Left lung (tissue), 14 donors: ENCODE results near the gene MTREX. TPM values are rescaled to one million over a fixed set of nuclear protein-coding genes. Genes with fewer than 3 reads are reported as not detected.
A peak's percentile ranks its signal among the peaks of the same experiment; 100 is the strongest.

ENCODE experiments used
- ATAC-seq: fragments of 200-7000 bp; cut with Tn5 transposase; one replicate; pipeline ENCODE4 v1.9.1; 2020; ENCODE audit warnings: moderate library complexity
- DNase-seq, 4 donors: peaks; one replicate each; pipeline ENCODE4 v3.0.0-alpha.2; 2013 to 2020
- H3K27ac ChIP-seq, 2 donors: fragments of 200-600 bp; sonication (generic) in 1 of 2; one replicate each; pipeline versions ENCODE4 v1.5.0 to v1.8.0; 2020 to 2021
- H3K27me3 ChIP-seq, 2 donors: fragments of 200-600 bp; sonication (generic) in 1 of 2; one replicate each; pipeline versions ENCODE4 v1.5.0 to v1.8.0; 2020 to 2021
- H3K36me3 ChIP-seq, 2 donors: fragments of 200-600 bp; sonication (generic) in 1 of 2; one replicate each; pipeline versions ENCODE4 v1.5.0 to v1.8.0; 2020 to 2021
- H3K4me1 ChIP-seq, 2 donors: fragments of 200-600 bp; one replicate each; pipeline ENCODE4 v1.8.0; 2021
- H3K4me3 ChIP-seq, 2 donors: fragments of 200-600 bp; sonication (generic) in 1 of 2; one replicate each; pipeline versions ENCODE4 v1.5.0 to v1.8.0; 2020 to 2021; ENCODE audit warnings: mild to moderate bottlenecking in 1 of 2
- H3K9me3 ChIP-seq, 2 donors: fragments of 200-600 bp; sonication (generic) in 1 of 2; one replicate each; pipeline versions ENCODE4 v1.5.0 to v1.8.0; 2020 to 2021
- intact Hi-C, 2 donors: fragments of 100-400 bp; cut with DNase I; formaldehyde crosslinking; loops; one replicate each; pipeline versions ENCODE4 v1.11.2 to v1.14.2; 2022
- long read RNA-seq, 12 donors: library from polyadenylated mRNA in 2 of 12; unstranded in 2 of 12; transcript quantifications; one replicate each; pipeline ENCODE4 v2.0.0 and lab custom pipeline, GENCODE V29; 2019 to 2026
- polyA plus RNA-seq, 6 donors: library from polyadenylated mRNA; unstranded; fragments of 120-200 nt; gene quantifications; one replicate each; pipeline ENCODE4 v1.2.1, GENCODE V29; 2013; ENCODE audit not compliant: insufficient read length in 6 of 6
- total RNA-seq, 2 donors: library from RNA; stranded (reverse); fragmentation: NEBNext Ultra II Directional; extraction: Animal tissue kit (Norgen Biotek cat#: 25700); gene quantifications; one replicate each; pipeline ENCODE4 v1.2.1, GENCODE V29; 2021
- TF ChIP-seq, protein P1 (sequence below), 2 donors: fragments of 200-600 bp; sonication (generic) in 1 of 2; IDR thresholded peaks; one replicate each; pipeline versions ENCODE4 v1.5.0 to v1.8.0; 2021; ENCODE audit warnings: antibody characterized with exemption in 2 of 2
- donor health status: DM: no; HTN: yes; CAD: no.
- donor health status: DM: no; HTN: no; CAD: no.

MTREX gene
- 10 to 100 TPM; 48.8 to 61.1 TPM for total RNA-seq
- polyA plus RNA-seq = 100 to 1,000 TPM in 2 of 6 donors, 10 to 100 TPM in 4; 83.1 to 112 (median 92.1) TPM
- long read RNA-seq, donor 1, full-length matches to known transcripts = 3 of 193 reads
- long read RNA-seq, donor 1, partial matches to known transcripts = 170 of 193 reads
- long read RNA-seq, donor 1, other reads (novel, unspliced or antisense) = 20 of 193 reads
- long read RNA-seq, donor 2, full-length matches to known transcripts = 6 of 229 reads
- long read RNA-seq, donor 2, partial matches to known transcripts = 197 of 229 reads
- long read RNA-seq, donor 2, other reads (novel, unspliced or antisense) = 26 of 229 reads
- long read RNA-seq, donor 3, full-length matches to known transcripts = 4 of 226 reads
- long read RNA-seq, donor 3, partial matches to known transcripts = 145 of 226 reads
- long read RNA-seq, donor 3, other reads (novel, unspliced or antisense) = 77 of 226 reads
- long read RNA-seq, donor 4, partial matches to known transcripts = 4 of 6 reads
- long read RNA-seq, donor 4, other reads (novel, unspliced or antisense) = 2 of 6 reads
- long read RNA-seq, donor 5, full-length matches to known transcripts = 3 of 179 reads
- long read RNA-seq, donor 5, partial matches to known transcripts = 176 of 179 reads
- long read RNA-seq, donor 5, other reads (novel, unspliced or antisense) = 0 of 179 reads
- long read RNA-seq, donor 6, full-length matches to known transcripts = 1 of 139 reads
- long read RNA-seq, donor 6, partial matches to known transcripts = 49 of 139 reads
- long read RNA-seq, donor 6, other reads (novel, unspliced or antisense) = 89 of 139 reads
- long read RNA-seq, donor 7, full-length matches to known transcripts = 2 of 122 reads
- long read RNA-seq, donor 7, partial matches to known transcripts = 33 of 122 reads
- long read RNA-seq, donor 7, other reads (novel, unspliced or antisense) = 87 of 122 reads
- long read RNA-seq, donor 8, full-length matches to known transcripts = 2 of 239 reads
- long read RNA-seq, donor 8, partial matches to known transcripts = 222 of 239 reads
- long read RNA-seq, donor 8, other reads (novel, unspliced or antisense) = 15 of 239 reads
- long read RNA-seq, donor 9 = 0 reads
- long read RNA-seq, donor 10, partial matches to known transcripts = 1 of 2 reads
- long read RNA-seq, donor 10, other reads (novel, unspliced or antisense) = 1 of 2 reads
- long read RNA-seq, donor 11, full-length matches to known transcripts = 3 of 10 reads
- long read RNA-seq, donor 11, partial matches to known transcripts = 7 of 10 reads
- long read RNA-seq, donor 11, other reads (novel, unspliced or antisense) = 0 of 10 reads
- long read RNA-seq, donor 12, full-length matches to known transcripts = 6 of 116 reads
- long read RNA-seq, donor 12, partial matches to known transcripts = 32 of 116 reads
- long read RNA-seq, donor 12, other reads (novel, unspliced or antisense) = 78 of 116 reads

DNA sequence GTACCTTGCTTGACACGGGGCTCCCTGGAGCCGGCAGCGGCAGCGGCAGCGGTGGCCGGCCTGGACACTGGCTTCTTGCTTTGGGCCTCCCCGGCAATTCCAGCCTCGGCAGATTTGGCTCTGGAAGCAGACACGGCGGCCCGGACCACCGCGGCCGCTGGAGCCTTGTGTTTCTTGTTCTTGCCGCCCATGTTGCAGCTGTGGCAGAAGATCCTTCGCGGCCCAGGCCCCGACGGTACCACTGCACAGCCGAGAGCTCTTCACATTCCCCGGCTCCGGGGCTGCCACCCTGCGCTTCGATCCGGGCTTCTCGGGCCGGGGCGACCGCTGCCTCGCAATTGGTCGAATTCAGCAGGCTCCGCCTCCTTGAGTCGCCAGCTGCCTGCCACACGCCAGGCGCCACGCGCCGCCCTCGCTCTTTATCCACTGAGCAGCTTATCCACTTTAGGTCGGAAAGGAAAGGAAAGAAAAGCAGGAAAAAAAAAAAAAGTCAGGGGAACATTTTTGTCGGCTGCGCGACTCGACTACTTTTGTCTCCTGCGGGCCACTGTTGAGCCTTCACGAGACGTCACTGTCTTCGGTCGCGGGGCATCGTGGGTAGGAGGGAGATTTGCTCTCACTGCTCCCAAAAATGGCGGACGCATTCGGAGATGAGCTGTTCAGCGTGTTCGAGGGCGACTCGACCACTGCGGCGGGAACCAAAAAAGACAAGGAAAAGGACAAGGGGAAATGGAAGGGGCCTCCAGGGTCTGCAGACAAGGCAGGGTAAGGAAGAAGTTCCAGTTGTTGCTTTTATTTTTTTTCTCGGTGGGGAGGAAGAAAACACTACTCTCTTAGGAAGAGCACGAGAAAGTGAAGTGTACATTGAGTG is at the start of gene MTREX, which contains the start of gene DHX29:
TSS of gene MTREX (plus strand) at position 607 of the 871 bp plus-strand sequence. CDS start at position 632, 25 bp downstream.
TSS of gene DHX29 (minus strand) at position 312 of the 871 bp plus-strand sequence. CDS start at position 191, 121 bp downstream.
- intact Hi-C loops = no loop called here
- DNase-seq (peak; percentile 93 to 97 (median 95)), ATAC-seq (peak; percentile 95)
- TF ChIP-seq, protein P1, sequence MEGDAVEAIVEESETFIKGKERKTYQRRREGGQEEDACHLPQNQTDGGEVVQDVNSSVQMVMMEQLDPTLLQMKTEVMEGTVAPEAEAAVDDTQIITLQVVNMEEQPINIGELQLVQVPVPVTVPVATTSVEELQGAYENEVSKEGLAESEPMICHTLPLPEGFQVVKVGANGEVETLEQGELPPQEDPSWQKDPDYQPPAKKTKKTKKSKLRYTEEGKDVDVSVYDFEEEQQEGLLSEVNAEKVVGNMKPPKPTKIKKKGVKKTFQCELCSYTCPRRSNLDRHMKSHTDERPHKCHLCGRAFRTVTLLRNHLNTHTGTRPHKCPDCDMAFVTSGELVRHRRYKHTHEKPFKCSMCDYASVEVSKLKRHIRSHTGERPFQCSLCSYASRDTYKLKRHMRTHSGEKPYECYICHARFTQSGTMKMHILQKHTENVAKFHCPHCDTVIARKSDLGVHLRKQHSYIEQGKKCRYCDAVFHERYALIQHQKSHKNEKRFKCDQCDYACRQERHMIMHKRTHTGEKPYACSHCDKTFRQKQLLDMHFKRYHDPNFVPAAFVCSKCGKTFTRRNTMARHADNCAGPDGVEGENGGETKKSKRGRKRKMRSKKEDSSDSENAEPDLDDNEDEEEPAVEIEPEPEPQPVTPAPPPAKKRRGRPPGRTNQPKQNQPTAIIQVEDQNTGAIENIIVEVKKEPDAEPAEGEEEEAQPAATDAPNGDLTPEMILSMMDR (IDR thresholded peaks at IDR 0.05) = no peak
- Histone ChIP-seq H3K9me3 (peaks cover 0 to 6% of the 10 kb centered on the region in 2 donors), H3K27me3 (no peaks in the 10 kb centered on the region), H3K4me1 (peaks cover 18 to 62% of the 10 kb centered on the region in 2 donors), H3K27ac (peak within 1 kb of the TSS; percentile 96 to 97), H3K36me3 (no peaks in the 10 kb centered on the region), H3K4me3 (peak within 1 kb of the TSS; percentile 80 to 82)

DNA sequence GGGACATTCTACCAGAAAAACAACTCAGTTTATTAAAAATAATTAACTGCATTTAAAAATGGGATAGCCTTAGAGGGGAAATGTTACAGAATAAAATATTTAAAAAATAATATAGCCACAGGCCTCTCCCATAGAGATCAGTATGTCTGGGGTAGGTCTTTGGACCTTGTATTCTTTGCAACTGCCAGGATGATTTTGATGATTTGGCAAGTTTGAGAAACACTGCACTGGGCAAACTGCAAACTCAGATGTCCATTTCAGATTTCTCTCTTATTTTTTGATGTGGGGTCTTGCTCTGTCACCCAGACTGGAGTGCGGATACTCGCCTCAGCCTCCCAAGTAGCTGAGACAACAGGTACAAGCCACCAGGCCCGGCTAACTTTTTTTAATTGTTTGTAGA is 49.5 kb upstream of the MTREX start:
- no peaks in the 10 kb centered on the region for H3K4me1 ChIP-seq
- TF ChIP-seq, protein P1 (IDR thresholded peaks at IDR 0.05) = no peak

DNA sequence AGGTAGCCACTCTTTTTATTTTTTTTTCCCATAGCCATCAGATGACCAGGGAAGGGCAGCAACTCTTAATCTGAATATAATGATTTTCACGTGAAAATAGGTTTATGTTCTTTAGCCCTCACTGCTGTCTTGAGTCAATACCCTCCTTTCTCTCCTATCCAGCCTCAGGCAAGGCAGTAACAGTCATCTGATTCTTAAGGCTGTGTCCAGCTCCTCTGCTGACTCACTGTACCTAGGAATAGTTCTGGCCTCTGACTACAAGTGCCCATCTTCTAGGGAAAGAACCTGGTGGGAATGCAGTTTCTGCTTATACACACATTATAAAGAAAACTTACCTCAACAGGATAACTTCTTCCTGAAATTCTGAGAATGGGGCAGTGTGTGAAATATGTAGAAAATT is 31.0 kb upstream of the MTREX start:
- H3K4me3 ChIP-seq = no peak overlapping the region
- TF ChIP-seq, protein P1 (IDR thresholded peaks at IDR 0.05) = no peak
- no peaks in the 10 kb centered on the region for H3K9me3 ChIP-seq
- intact Hi-C loops = no loop called here
- H3K4me1 ChIP-seq = no peaks in the 10 kb centered on the region
- no peak for DNase-seq
- ATAC-seq = no peak
- H3K27ac ChIP-seq = no peak overlapping the region
- no peaks in the 10 kb centered on the region for H3K27me3 ChIP-seq
- peaks cover 0 to 100% of the 10 kb centered on the region in 2 donors for H3K36me3 ChIP-seq

More for the DNA sequence above, 49.5 kb upstream of the MTREX start:
- no peaks in the 10 kb centered on the region for H3K27me3 ChIP-seq
- ATAC-seq (no peak), DNase-seq (no peak)
- peaks cover 0 to 90% of the 10 kb centered on the region in 2 donors for H3K36me3 ChIP-seq
- H3K4me3 ChIP-seq = no peak overlapping the region
- no peak overlapping the region for H3K27ac ChIP-seq
- no peaks in the 10 kb centered on the region for H3K9me3 ChIP-seq
- intact Hi-C loops = no loop called here

DNA sequence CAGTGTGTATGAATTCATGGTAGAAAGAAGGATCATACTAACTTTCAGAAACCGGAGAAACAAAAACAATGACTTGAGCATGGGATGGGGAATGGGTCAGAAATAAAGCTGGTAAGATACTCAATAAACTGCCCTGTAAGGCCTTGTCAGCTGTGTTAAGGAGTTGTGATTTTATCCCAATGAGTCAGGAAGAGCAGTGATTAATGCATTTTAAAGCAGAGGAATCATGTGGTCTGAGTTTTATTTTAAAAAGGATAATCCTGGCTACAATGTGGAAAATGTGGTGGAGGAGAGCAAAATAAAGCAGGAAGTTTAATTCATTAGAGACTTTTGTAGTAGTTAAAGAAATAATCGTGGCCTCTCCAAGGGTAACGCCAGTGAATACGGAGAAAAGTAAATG is 29.0 kb upstream of the MTREX start:
- intact Hi-C loops = no loop called here
- Histone ChIP-seq H3K4me1 (no peaks in the 10 kb centered on the region), H3K36me3 (peaks cover 0 to 100% of the 10 kb centered on the region in 2 donors), H3K9me3 (no peaks in the 10 kb centered on the region), H3K4me3 (no peak overlapping the region), H3K27me3 (no peaks in the 10 kb centered on the region), H3K27ac (no peak overlapping the region)
- DNase-seq (no peak), ATAC-seq (no peak)
- TF ChIP-seq, protein P1 (IDR thresholded peaks at IDR 0.05) = no peak
